Fibroblast of lung (primary cell): ENCODE data around the gene NUP155.
"Not testable (repeated sequence)": the region's sequence is repeated elsewhere in the genome, so short reads cannot be mapped to it uniquely, and the experiment has no call there.

Experiments used
- EZH2 ChIP-seq: IDR thresholded peaks from 2 replicates; pipeline ENCODE4 v1.5.1; 2012; ENCODE audit warnings: low read length, control low read depth, mild to moderate bottlenecking; ENCODE audit errors: missing control alignments
- TF ChIP-seq, protein P1 (sequence below), 2 donors: IDR thresholded peaks in 1 of 2; conservative IDR thresholded peaks in 1 of 2; 1 replicate in 1 of 2; 2 replicates in 1 of 2; pipeline ENCODE4 v1.5.1; 2011 to 2012; ENCODE audit warnings: low read length in 2 of 2, control low read depth in 1 of 2, inconsistent platforms in 1 of 2, low read depth in 1 of 2, mild to moderate bottlenecking in 1 of 2

GRCh38 chr5:37379100-37379628 lies 8.3 kb upstream of the NUP155 start, which contains the start of gene WDR70:
- TF ChIP-seq, protein P1, sequence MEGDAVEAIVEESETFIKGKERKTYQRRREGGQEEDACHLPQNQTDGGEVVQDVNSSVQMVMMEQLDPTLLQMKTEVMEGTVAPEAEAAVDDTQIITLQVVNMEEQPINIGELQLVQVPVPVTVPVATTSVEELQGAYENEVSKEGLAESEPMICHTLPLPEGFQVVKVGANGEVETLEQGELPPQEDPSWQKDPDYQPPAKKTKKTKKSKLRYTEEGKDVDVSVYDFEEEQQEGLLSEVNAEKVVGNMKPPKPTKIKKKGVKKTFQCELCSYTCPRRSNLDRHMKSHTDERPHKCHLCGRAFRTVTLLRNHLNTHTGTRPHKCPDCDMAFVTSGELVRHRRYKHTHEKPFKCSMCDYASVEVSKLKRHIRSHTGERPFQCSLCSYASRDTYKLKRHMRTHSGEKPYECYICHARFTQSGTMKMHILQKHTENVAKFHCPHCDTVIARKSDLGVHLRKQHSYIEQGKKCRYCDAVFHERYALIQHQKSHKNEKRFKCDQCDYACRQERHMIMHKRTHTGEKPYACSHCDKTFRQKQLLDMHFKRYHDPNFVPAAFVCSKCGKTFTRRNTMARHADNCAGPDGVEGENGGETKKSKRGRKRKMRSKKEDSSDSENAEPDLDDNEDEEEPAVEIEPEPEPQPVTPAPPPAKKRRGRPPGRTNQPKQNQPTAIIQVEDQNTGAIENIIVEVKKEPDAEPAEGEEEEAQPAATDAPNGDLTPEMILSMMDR (conservative IDR thresholded peaks at IDR 0.05 in 1 of 2, IDR thresholded peaks at IDR 0.05 in 1 of 2; ENCODE audit: low read depth in 1 of 2, low read length in 2 of 2) = peak; percentile 44 to 60
- TF ChIP-seq EZH2 = not testable (repeated sequence)
